Sigmoid colon (tissue), 7 donors: ENCODE measurements around the gene LSMEM2. TPM values are rescaled to one million over a fixed set of nuclear protein-coding genes. Genes with fewer than 3 reads are reported as not detected.

Source experiments
- DNase-seq: peaks from one replicate; pipeline ENCODE4 v3.0.0-alpha.2; 2019
- H3K27ac ChIP-seq, 4 donors: fragments of 200-600 bp; sonication (generic); one replicate each; pipeline ENCODE4 v1.5.1; 2016 to 2019; ENCODE audit warnings: mild to moderate bottlenecking in 1 of 4
- H3K27me3 ChIP-seq, 3 donors: fragments of 200-600 bp; sonication (generic); one replicate each; pipeline ENCODE4 v1.5.1; 2019; ENCODE audit warnings: mild to moderate bottlenecking in 1 of 3
- H3K36me3 ChIP-seq, 4 donors: fragments of 200-600 bp; sonication (generic); one replicate each; pipeline ENCODE4 v1.5.1; 2016 to 2019
- H3K4me1 ChIP-seq, 4 donors: fragments of 200-600 bp; sonication (generic); one replicate each; pipeline ENCODE4 v1.5.1; 2017 to 2019
- H3K4me3 ChIP-seq, 4 donors: fragments of 200-600 bp; sonication (generic); one replicate each; pipeline ENCODE4 v1.5.1; 2017 to 2019; ENCODE audit warnings: mild to moderate bottlenecking in 2 of 4, moderate library complexity in 1 of 4
- H3K9me3 ChIP-seq, 4 donors: fragments of 200-600 bp in 3 of 4; sonication (generic) in 3 of 4; one replicate each; pipeline versions ENCODE4 v1.5.1 to v1.6.1; 2013 to 2019
- EP300 ChIP-seq, 4 donors: sonication (generic); formaldehyde crosslinking; IDR thresholded peaks; one replicate each; pipeline ENCODE4 v1.6.1; 2017; ENCODE audit warnings: antibody characterized with exemption in 4 of 4
- POLR2A ChIP-seq, 2 donors: fragments of 450-650 bp; IDR thresholded peaks; one replicate each; pipeline ENCODE4 v1.6.1; 2016; ENCODE audit warnings: antibody characterized with exemption in 2 of 2, mild to moderate bottlenecking in 2 of 2, moderate library complexity in 2 of 2
- POLR2AphosphoS5 ChIP-seq, 4 donors: sonication (generic); formaldehyde crosslinking; IDR thresholded peaks; one replicate each; pipeline ENCODE4 v1.6.1; 2017; ENCODE audit warnings: antibody characterized with exemption in 4 of 4
- WGBS, 2 donors: extraction: QIAGEN DNeasy Blood & Tissue Kit; methylation state at CpG; one replicate each; pipeline ENCODE4 v1.1.7; 2013; 5-methylcytosine and 5-hydroxymethylcytosine counted together
- intact Hi-C: fragments of 100-400 bp; cut with DNase I; formaldehyde crosslinking; loops from one replicate; pipeline ENCODE4 v1.15.1; 2023
- polyA plus RNA-seq, 3 donors: library from polyadenylated mRNA; stranded (reverse); fragments of 200-250 nt; gene quantifications; one replicate each; pipeline ENCODE4 v1.2.3, GENCODE V29; 2013
- total RNA-seq, 4 donors: library from RNA; depleted of rRNA; stranded (reverse); fragments of >200 nt; gene quantifications; one replicate each; pipeline ENCODE4 v1.1.0, GENCODE V29; 2016
- TF ChIP-seq, protein P1 (sequence below), 4 experiments: fragments of 450-650 bp in 3 of 4; fragments of 200-600 bp in 1 of 4; IDR thresholded peaks; one replicate each; pipeline ENCODE4 v1.5.1; 2016 to 2019; ENCODE audit warnings: antibody characterized with exemption in 4 of 4, mild to moderate bottlenecking in 3 of 4, moderate library complexity in 2 of 4
- donor health status: healthy with polysubstance abuse.
- donor health status: Bipolar disorder and iron deficiency.
- donor health status: healthy.

The LSMEM2 gene
- total and polyA plus RNA-seq, 7 donors = 0.13 to 0.46 TPM; not detected in 5

DNA sequence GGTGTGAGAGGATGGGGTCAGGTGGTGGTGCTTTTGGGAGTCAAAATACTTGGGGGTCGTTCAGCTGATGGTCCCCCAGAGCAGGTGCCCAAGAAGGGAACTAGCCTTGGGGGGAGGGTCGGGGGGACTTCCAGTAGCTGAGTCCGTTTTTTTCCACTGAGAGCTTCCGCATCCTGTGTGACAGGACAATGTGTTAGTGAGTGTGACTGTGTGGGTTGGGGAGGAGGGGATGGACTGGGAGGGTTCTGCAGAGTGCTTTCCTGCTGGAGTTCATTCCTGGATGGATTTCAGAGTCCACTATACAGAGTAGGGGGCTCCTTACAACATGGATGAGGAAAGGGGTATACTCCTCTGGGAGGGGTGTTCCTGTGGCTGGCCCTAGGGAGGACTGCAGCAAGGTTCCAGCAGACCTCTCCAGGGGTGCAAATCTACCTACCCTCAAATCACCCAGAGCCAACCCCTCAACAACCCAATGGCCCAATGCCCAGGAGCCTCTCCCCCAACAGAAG, 44.3 kb downstream of the LSMEM2 start:
- Histone ChIP-seq H3K4me3 (no peak overlapping the region), H3K9me3 (no peaks in the 10 kb centered on the region), H3K27me3 (no peaks in the 10 kb centered on the region), H3K4me1 (peaks cover 0 to 69% (median 58%) of the 10 kb centered on the region in 4 donors), H3K27ac (peak overlapping the region; percentile 88 to 92 (median 92)), H3K36me3 (peaks cover 0 to 37% (median 5%) of the 10 kb centered on the region in 4 donors)
- TF ChIP-seq, protein P1, sequence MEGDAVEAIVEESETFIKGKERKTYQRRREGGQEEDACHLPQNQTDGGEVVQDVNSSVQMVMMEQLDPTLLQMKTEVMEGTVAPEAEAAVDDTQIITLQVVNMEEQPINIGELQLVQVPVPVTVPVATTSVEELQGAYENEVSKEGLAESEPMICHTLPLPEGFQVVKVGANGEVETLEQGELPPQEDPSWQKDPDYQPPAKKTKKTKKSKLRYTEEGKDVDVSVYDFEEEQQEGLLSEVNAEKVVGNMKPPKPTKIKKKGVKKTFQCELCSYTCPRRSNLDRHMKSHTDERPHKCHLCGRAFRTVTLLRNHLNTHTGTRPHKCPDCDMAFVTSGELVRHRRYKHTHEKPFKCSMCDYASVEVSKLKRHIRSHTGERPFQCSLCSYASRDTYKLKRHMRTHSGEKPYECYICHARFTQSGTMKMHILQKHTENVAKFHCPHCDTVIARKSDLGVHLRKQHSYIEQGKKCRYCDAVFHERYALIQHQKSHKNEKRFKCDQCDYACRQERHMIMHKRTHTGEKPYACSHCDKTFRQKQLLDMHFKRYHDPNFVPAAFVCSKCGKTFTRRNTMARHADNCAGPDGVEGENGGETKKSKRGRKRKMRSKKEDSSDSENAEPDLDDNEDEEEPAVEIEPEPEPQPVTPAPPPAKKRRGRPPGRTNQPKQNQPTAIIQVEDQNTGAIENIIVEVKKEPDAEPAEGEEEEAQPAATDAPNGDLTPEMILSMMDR (IDR thresholded peaks at IDR 0.05) = no peak
- no peak for TF ChIP-seq POLR2AphosphoS5 (IDR thresholded peaks at IDR 0.05)
- no peak for TF ChIP-seq EP300 (IDR thresholded peaks at IDR 0.05)
- no peak for TF ChIP-seq POLR2A (IDR thresholded peaks at IDR 0.05)
- no peak for DNase-seq
- intact Hi-C loops = loop anchor here (5.0 to 10.0 kb wide), 2 partner anchors 131 to 1062 kb away; partner anchors contain the start of genes GNAT1 and MANF
- WGBS, 2 donors = 54 to 61% methylated on average over 4 of the region's 4 CpGs

DNA sequence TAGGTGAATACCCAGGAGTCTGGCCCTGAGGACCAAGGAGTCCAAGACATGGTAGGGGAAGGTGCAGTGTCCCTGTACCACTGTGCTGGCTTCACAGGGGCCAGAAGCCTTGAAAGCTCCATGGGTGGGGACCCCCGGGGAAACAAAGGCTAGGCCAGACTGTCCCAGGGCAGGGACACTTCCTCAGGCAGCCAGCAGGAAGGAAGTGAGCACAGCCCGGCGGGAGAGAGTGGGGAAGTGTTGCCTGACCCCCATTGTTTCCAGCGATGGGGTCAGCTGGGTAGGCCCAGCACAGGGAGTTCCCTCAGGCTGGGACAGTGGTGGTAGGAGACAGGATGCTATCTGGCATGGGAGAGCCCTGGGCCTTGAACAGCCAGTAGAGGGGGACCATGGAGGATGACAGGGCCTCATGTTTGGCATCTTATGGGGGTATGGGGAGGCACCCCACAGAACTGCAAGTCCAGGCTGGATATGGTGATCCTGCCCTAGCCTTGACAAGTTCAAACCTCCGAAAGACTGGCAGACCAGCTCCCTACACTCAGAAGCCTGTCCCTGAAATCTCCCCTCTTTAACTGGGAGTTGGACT, 44.8 kb downstream of the LSMEM2 start:
- no peaks in the 10 kb centered on the region for H3K9me3 ChIP-seq
- H3K4me1 ChIP-seq = peaks cover 0 to 68% (median 56%) of the 10 kb centered on the region in 4 donors
- H3K36me3 ChIP-seq = peaks cover 0 to 31% (median 4%) of the 10 kb centered on the region in 4 donors
- no peaks in the 10 kb centered on the region for H3K27me3 ChIP-seq
- intact Hi-C loops = loop anchor here (5.0 to 10.0 kb wide), 2 partner anchors 131 to 1061 kb away; partner anchors contain the start of genes GNAT1 and MANF
- TF ChIP-seq, protein P1 (IDR thresholded peaks at IDR 0.05) = no peak
- TF ChIP-seq POLR2AphosphoS5 (IDR thresholded peaks at IDR 0.05) = peak; percentile 20 to 50 (median 48)
- H3K27ac ChIP-seq = peak overlapping the region; percentile 88 to 92 (median 92)
- DNase-seq = no peak
- 63 to 73% methylated on average over 5 of the region's 5 CpGs for WGBS, 2 donors
- no peak overlapping the region for H3K4me3 ChIP-seq

DNA sequence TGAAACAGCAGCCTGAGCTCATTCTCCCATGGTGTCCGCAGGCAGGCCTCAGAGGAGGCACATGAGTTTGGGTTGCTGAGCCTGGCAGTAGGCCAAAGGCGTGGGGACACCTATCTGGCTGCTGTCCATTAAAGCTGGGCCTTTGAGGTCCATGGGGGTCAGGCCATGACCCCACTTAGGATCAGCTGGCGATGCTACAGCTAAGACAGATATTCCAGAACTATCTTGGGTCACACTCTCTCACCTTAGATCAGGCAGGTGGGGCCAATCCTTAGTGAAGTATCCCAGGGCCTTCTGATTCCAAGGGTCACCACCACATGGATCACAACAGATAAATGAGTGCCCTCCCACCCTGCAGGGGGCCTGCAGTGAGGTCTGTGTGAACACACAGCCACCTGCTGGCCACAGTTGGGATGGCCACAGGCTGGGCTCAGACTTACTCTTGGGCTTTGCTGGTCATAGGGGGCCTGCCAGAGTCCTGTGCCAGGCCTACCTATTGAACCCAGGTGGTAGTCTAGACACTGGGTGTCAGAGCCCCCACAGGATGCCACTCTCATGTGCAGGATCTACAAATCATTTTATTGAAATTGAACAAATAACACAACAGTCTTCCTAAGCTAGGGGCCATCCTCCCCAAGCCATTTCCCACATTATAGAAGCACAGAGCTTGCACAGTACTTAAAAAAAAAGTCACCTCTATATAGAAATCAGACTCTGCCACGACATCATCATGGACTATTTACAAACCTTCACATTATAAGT, 45.6 kb downstream of the LSMEM2 start:
- no peak overlapping the region for H3K4me3 ChIP-seq
- intact Hi-C loops = loop anchor here (5.0 to 10.0 kb wide), 3 partner anchors 62 to 1060 kb away; partner anchors contain the start of genes GNAT1 and MANF
- no peaks in the 10 kb centered on the region for H3K9me3 ChIP-seq
- H3K4me1 ChIP-seq = peaks cover 0 to 63% (median 50%) of the 10 kb centered on the region in 4 donors
- H3K36me3 ChIP-seq = peaks cover 0 to 25% (median 6%) of the 10 kb centered on the region in 4 donors
- TF ChIP-seq POLR2AphosphoS5 (IDR thresholded peaks at IDR 0.05) = no peak
- TF ChIP-seq, protein P1 (IDR thresholded peaks at IDR 0.05) = peak; percentile 46 to 89 (median 84)
- TF ChIP-seq EP300 (IDR thresholded peaks at IDR 0.05) = no peak
- TF ChIP-seq POLR2A (IDR thresholded peaks at IDR 0.05) = no peak
- H3K27ac ChIP-seq = peak overlapping the region; percentile 88 to 92 (median 92)
- 51 to 61% methylated on average over 4 of the region's 4 CpGs for WGBS, 2 donors
- DNase-seq = no peak
- no peaks in the 10 kb centered on the region for H3K27me3 ChIP-seq

DNA sequence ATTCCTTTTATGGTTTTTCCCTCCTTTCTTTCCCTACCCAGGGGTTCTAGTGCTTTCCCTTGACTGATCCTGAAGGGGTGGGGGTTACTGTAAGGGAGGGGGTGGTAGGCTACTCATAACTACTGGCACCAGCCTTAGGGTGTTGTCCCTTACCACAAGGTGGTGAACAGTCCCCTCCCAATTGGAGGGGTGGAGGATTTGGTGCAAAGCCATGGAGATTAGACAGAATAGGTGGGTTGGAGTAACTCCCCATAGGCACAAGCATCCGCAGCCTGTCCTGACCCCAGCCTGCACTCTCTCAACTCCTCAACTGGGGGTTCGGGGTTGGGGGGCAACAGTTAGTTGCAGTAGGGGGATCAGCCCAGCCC, 46.2 kb downstream of the LSMEM2 start:
- no peaks in the 10 kb centered on the region for H3K9me3 ChIP-seq
- H3K27me3 ChIP-seq = no peaks in the 10 kb centered on the region
- TF ChIP-seq POLR2AphosphoS5 (IDR thresholded peaks at IDR 0.05) (no peak), EP300 (IDR thresholded peaks at IDR 0.05) (no peak), POLR2A (IDR thresholded peaks at IDR 0.05) (no peak)
- TF ChIP-seq, protein P1 (IDR thresholded peaks at IDR 0.05) = no peak
- H3K36me3 ChIP-seq = peaks cover 4 to 27% (median 9%) of the 10 kb centered on the region in 4 donors
- no peak for DNase-seq
- intact Hi-C loops = loop anchor here (5.0 to 10.0 kb wide), 2 partner anchors 63 to 1060 kb away; partner anchors contain the start of gene MANF
- no peak overlapping the region for H3K4me3 ChIP-seq
- H3K4me1 ChIP-seq = peaks cover 0 to 57% (median 45%) of the 10 kb centered on the region in 4 donors
- peak overlapping the region; percentile 88 to 92 (median 92) for H3K27ac ChIP-seq
- 87 to 96% methylated on average over 2 of the region's 2 CpGs for WGBS, 2 donors
